NCI-H1105 (cell line): ENCODE data around the gene RXFP4.
A peak's percentile ranks its signal among the peaks of the same experiment; 100 is the strongest.
"Not testable (repeated sequence)": the region's sequence is repeated elsewhere in the genome, so short reads cannot be mapped to it uniquely, and the experiment has no call there.

Source experiments
- DNase-seq: peaks from one replicate; lab custom pipeline; 2025; lab: John Stamatoyannopoulos, UW

The RXFP4 gene

DNA sequence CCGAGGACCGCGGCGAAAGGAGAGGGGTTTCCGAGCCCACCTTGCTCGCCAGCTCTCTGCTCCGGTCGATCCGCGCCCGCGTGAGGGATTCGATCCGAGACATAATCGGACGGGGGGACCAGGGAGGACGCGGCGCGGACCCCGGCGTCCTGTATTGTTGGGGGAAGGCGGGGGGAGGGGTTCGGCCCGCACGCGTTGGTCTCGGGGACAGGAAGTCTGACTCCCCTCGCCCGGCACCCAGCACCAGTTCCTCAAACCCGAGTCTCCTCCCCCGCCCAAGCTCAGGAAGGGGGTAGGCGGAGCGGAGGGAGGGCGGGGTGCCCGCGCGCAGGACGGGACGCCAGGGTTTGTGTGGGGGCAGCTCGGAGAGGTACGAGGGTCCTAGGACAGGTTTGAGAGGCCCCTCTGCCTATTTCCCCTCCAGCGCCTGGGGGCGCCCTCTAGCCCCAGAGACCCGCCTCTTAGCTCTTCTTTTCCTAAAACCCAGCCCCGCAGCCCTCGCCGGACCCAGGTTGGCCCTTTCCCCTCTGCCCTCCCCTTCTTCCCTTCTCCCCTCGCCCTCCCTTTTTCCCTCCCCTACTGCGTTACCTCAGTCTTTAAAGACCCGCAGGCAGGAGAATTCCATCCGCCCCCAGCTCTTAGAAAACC lies 37.0 kb downstream of the RXFP4 start, which contains the start of gene ARHGEF2:
ARHGEF2 (minus strand) TSS at position 223 of the 648 bp plus-strand sequence; CDS start at position 103, 120 bp downstream.
- peak; percentile 61 for DNase-seq

DNA sequence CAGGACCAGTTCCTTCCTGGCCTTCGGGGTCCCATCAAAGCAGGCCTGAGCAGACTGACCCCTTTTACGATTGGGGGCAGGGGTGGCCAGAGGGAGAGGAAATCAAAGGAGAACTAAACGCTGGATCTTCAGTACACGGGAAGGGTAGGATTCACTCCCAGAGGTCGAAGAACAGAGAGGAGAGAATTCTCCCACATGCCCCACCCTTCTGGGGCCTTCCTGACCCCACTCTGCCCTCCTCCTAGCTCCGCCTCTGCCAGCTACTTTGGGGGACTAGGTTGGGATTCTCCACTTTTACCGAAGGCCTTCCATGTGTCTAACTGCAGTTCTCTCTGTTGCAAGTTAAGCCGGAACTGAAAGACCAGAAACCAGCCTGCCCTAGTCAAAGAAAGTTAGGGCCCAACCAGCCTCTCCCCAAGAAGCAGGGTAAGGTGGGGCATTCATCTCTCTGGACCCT lies 37.6 kb downstream of the RXFP4 start:
- DNase-seq, result no peak

DNA sequence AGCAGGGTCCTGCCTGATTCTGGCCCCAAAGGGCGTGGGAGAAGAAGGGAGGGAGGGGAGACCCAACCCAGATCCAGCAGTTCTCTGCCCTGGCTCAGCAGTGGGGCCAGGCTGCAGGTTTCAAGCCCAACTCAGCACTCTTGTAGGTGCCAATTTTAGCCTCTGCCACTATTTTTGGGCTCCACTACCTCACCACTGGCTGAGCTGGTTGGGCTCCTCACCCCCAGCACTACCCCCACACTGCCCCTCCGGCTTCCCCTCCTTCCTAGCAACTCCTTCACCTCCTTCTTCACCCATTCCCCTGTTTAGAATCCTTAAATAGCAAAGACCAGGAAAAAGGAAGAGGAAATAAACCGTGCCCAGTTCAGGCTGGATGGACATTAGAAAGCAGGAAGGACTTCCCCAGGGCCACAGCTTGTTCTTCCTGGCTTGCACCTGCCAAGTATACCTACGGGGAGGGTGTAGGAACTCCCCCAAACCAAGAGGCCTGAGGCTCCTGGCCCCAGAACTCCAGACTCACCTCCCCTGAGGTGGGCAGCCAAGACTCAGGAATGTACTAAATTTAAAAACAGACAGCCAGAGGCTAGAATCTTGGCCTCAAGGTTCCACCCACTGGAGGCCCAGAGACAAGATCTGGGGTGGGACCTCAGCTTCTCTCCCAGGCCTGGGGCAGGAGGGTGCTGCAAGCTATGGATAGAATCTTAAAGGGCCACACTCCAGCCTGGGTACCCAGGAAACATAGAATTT lies 38.3 kb downstream of the RXFP4 start:
- no peak for DNase-seq

DNA sequence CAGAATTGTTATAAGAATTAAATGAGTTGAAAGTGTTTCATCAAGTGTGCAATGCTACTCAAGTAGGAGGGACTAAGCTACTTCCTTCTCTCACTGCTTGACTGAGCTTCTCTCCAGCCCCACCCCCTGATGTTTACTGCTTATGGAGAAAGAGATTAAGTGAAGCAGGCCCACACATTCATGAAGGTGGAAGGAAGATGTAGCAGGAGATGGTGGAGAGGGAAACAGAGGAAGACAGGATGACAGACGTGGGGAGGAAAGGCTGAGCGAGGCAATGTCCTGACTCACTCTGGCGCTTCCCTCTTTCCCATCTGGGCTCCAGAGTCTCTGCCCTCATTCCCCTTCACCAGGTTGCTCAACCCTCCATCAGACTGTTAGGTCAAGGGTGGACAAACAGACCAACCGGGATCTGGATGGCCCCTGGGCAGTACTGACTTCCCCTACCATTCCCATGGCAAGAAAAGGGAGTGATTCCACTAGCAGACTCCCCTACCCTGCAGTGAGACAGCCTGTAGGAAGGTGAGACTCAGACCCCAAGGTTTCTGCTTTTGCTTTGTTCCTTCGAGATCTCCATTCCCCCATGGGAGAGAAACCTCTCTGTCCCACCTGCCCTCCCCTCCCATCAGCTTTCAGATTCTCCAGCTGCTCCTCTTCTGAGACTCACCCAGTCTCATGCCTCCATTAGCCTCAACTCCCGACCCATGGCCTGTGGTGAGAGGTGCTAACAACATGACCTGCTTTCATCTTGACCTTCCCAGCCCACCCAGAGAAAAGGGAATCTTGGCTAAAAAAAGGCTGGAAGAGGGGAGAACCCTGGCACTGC lies 40.0 kb downstream of the RXFP4 start:
- no peak for DNase-seq

DNA sequence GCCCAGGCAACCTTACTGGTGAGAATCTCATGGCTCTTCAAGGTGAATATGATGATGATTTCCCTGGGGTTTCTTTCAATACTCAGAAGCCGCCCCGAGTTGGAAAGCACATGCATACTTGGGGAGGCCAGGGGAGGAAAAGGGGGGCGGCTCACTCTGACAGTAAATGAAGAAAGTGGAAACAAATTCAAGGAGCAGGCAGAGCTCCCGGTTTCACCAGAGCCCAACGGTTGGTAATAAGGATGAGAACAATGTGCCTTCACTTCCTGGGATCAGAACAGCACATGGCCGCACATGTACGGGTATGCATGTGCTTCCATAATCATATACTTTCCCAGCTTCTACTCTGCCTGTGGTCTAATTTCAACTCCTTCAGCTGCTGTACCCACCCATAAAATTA lies 40.7 kb downstream of the RXFP4 start:
- no peak for DNase-seq

DNA sequence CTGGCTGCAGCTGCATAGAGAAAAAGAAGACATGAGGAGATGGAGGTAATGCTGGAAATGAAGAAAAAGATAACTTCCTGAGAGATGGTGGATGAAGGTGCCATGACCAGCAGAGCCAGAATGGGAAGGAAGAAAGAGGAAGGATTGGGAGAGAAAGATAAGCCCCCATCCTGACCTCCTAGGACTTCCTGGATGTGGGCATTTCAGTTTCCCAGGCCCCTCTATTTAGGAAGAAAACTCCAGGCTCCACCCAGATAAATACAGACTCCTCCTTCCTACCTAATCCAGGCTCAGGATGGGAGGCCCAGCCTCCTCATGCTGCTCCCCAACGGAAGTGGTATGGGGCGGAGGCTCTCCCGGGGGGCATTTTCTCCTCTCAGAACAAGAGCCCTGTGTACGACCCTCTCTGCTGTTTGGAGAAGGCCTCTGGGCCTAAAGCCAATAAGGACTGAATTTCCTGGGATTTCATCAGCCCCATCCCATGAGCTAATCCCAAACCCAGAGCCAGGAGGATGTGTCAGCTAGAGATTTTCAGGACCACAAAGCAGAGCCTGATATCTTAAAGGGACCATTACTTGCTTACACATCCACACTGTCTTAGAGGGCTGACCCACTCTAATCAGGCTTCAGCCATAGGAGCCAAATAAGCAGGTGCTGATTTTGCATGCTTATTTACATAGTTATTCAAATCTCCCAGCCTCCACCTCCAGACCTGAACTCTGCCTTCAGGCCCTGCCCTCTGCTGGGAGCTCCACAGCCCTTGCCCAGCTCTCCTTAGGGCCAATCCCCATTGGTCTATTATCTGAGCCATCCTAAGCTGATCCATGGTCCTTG lies 42.0 kb downstream of the RXFP4 start:
- DNase-seq, result peak; percentile 12

DNA sequence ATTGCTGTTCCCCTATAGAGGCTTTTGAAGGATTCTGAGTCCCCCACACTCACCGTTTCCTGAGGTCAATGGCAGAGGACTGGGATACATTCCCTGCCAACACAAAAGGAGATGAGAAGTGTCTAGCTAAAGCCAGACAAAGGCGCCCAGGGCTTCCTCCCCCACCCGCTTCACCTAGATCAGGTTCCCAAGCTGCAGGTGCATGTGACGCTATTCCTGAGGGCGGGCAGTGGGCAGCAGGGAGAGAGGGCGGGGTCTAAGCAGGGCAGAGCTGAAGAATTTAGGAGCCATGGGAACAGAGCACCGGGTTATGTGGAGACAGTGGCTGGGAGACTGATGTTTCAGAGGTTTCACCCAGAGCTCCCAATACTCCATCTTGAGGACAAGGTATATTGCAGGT lies 42.9 kb downstream of the RXFP4 start:
- DNase-seq, result peak; percentile 58

DNA sequence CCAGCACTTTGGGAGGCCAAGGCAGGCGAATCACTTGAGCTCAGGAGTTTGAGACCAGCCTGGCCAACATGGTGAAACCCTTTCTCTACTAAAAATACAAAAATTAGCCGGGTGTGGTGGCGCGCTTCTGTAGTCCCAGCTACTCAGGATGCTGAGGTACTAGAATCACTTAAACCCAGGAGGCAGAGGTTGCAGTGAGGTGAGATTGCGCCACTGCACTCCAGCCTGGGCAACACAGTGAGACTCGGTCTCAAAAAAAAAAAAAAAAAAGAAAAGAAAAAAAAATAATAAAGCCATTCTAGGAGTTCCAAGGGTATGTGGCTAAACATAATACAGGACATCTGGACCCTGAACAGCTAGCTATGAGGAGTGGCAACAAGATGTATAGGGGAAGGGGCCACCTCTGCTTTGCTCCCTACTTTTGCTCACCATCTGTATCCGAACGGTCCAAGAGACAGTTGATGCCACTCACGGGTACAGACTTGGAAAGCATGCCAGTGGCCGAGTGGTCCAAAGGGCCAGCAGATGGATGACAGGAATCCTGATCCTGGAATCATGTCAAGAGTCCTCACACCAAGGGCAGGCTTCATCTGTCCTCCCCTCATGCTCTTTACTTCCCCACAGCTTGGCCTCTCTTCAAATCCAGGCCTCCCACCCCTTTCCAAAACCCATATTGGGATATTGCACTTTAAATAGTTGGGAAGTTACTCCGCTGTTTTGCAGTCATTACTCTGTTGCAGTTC lies 43.6 kb downstream of the RXFP4 start:
- DNase-seq, result not testable (repeated sequence)

DNA sequence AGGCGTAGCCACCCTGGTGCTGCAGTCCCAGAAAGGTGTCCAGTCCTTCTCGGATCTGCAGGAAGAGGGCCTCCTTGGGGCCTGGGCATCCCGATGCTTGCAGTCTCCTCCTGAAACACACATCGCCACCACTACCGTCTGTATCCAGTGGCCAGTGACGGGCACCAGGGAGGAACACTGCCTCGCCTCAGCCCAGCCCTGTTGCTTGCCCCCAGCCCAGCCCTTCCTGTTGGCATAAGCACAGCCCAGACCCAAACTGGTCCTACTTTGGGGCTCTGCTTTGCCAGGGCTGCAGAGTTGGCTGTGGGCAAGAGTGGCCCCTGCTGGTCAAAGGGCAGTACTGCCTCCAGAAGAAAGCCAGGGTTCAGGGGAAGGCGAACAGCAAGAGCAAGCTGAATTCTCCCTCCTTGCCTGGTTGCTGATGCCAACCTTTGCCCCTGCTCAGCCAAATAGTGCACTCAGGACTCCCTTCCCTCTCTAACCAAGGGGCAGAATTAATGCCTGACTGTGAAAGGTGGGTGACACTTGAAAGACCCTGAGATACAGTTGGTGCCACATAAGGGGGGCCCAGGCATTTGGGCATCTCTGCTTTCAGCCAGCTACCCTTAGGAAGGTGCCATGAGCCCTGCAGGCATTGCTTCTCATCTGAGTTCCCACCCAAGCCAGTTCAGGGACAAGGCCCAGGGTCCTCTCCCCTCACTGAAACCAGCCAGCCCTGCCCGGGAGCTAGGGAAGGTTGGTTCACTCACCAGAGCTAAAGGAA lies 48.0 kb downstream of the RXFP4 start:
- DNase-seq, result peak; percentile 16

DNA sequence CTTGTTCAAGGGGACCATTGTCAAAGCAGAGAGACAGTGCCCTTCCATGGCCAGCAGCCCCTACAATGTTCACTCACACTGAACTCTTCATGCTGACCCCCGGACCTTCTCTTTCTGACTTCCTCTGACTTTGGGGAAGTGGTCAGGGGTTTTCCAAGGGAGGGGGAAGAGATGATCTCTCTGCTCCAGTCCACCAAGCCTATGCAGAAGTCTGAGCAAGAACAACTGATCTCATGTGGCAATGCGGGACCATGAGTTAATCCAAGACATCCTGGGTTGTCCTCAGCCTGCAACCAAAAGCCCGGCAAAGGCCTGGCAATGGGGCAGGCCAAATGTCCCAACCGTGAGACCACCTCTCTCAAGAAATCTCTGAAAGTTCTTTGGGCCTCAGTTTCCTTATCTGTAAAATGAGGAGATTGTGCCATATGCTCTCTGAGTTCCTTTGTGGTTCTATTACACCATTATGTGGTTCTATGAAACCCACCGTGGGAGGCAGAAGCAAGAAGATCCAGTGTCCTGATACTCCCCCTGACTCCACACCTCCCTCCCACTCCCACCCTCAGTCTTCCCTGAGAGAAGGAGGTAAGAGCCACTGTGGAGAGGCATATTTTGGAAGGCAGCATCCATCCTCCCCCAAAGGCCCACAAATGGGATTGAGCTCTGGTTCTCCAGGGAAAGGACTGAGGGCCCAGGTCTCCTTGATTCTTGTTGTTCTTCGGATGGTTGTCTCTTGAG lies 48.7 kb downstream of the RXFP4 start:
- no peak for DNase-seq
